Mammary epithelial cell (primary cell): ENCODE data around the gene PCCA.

Source experiments
- CTCF ChIP-seq, 2 donors: IDR thresholded peaks in 1 of 2; conservative IDR thresholded peaks in 1 of 2; 2 replicates each; pipeline ENCODE4 v1.5.1; 2011 to 2012; ENCODE audit warnings: inconsistent platforms in 2 of 2, low read length in 2 of 2, mild to moderate bottlenecking in 2 of 2, control low read depth in 1 of 2, low read depth in 1 of 2; ENCODE audit not compliant: insufficient read depth in 1 of 2; ENCODE audit errors: extremely low read depth in 1 of 2
- EZH2 ChIP-seq: IDR thresholded peaks from 2 replicates; pipeline ENCODE4 v1.6.1; 2012; ENCODE audit warnings: low read length, inconsistent platforms, borderline replicate concordance

DNA sequence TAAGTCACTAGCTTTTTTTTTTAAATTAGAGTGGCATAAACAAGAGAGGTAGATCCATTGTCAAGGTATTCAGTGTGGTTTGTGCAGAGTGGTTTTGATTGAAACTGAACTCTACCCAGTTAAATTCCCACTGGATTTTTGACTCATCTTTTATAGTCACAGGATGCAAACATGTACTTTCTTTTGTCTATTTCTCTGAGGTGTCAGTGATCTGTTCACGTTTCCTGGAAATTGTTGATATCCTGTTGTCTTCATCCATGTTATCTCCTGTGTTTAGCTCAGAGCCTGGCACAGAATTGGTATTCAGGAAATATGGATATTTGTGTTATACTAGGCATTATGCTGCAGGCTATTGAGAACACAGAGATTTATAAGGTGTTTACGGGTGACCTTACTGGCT is 119.7 kb downstream of the PCCA start:
- TF ChIP-seq CTCF (conservative IDR thresholded peaks at IDR 0.05 in 1 of 2, IDR thresholded peaks at IDR 0.05 in 1 of 2; ENCODE audit: extremely low read depth in 1 of 2, insufficient read depth in 1 of 2, low read depth in 1 of 2, low read length in 2 of 2) (no peak), EZH2 (no peak)
